Liver (tissue), 2 donors: ENCODE results near the gene FGFRL1.

Source experiments
- HNF4A ChIP-seq, 2 donors: conservative IDR thresholded peaks; 2 replicates each; pipeline ENCODE4 v1.6.1; 2016; ENCODE audit warnings: antibody characterized with exemption in 2 of 2, mild to moderate bottlenecking in 2 of 2
- RAD21 ChIP-seq, 2 donors: IDR thresholded peaks; 2 replicates each; pipeline ENCODE4 v1.6.1; 2016; ENCODE audit warnings: antibody characterized with exemption in 2 of 2, mild to moderate bottlenecking in 2 of 2
- donor health status: healthy.

GRCh38 chr4:968621-969394 is 42.6 kb upstream of the FGFRL1 start:
- no peak for TF ChIP-seq RAD21 (IDR thresholded peaks at IDR 0.05)
- TF ChIP-seq HNF4A (conservative IDR thresholded peaks at IDR 0.05), result no peak
